ENCODE data around the gene TMF1. TPM values are rescaled to one million over a fixed set of nuclear protein-coding genes. Genes with fewer than 3 reads are reported as not detected.
A peak's percentile ranks its signal among the peaks of the same experiment; 100 is the strongest.

TMF1 gene
- total and polyA plus RNA-seq, 2 donors (not counting 1 experiment from before 2014, with no cell fraction given), result 27.5 to 51.5 TPM

DNA sequence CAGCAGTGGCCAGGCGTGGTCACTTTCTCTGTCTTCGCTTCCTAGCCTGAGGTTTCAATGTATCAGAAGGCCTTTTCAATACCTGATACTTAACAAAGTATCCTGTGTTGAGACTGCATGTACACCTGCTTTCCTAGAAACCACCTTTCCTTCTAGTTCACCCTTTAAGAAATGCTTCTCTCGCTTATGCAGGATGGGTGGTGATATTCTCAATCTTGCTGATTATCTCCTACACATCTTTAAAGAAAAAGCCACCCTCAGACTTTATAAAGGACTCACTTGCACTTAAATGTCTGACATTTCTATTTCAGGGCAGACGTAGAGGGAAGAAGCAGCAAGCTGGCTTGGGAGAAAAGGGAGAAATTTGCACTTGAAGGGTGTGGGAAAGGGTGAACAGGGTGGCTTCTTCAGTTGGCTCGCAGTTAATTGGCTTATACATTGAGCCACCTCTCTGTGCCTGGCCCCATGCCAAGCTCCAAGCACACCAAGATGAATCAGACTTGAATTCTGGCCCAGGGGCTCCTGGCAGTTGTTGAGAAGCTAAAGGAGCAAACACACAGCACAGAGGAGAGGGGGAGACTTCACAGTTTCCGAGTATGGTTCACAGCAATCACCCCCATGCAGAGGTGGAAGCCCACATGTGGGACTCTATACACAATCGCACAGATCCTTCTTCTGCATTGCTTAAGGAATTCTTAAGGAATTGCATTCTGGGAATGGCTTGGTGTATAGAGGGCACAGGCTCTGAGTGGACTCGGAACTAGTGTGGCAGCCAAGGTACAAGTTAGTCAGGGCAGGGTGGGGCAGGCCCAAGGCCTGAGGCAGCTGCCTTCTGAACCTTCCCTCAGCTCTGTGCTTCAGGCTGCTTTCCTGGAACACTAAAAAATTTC is 33.9 kb upstream of the TMF1 start:
- peak overlapping the region; percentile 15 for H2AFZ ChIP-seq (ENCODE audit: low read length)
- peak; percentile 95 to 98 for DNase-seq (ENCODE audit: low read depth in 2 of 2)
- H3K9me3 ChIP-seq (ENCODE audit: control insufficient read depth, insufficient read depth, low read depth, low read length), result no peaks in the 10 kb centered on the region
- no peaks in the 10 kb centered on the region for H3K27me3 ChIP-seq (ENCODE audit: control insufficient read depth, insufficient read depth, low read length)
- H3K4me2 ChIP-seq (ENCODE audit: extremely low read depth, insufficient read depth, low read length), result peak overlapping the region; percentile 97
- H3K27ac ChIP-seq (ENCODE audit: insufficient read depth, low read length), result peak overlapping the region; percentile 81
- no peak for TF ChIP-seq EZH2 (IDR thresholded peaks at IDR 0.05; ENCODE audit: low read length, missing control alignments)
- TF ChIP-seq, protein P1, sequence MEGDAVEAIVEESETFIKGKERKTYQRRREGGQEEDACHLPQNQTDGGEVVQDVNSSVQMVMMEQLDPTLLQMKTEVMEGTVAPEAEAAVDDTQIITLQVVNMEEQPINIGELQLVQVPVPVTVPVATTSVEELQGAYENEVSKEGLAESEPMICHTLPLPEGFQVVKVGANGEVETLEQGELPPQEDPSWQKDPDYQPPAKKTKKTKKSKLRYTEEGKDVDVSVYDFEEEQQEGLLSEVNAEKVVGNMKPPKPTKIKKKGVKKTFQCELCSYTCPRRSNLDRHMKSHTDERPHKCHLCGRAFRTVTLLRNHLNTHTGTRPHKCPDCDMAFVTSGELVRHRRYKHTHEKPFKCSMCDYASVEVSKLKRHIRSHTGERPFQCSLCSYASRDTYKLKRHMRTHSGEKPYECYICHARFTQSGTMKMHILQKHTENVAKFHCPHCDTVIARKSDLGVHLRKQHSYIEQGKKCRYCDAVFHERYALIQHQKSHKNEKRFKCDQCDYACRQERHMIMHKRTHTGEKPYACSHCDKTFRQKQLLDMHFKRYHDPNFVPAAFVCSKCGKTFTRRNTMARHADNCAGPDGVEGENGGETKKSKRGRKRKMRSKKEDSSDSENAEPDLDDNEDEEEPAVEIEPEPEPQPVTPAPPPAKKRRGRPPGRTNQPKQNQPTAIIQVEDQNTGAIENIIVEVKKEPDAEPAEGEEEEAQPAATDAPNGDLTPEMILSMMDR (conservative IDR thresholded peaks at IDR 0.05 in 1 of 2, IDR thresholded peaks at IDR 0.05 in 1 of 2; ENCODE audit: low read depth in 1 of 2, low read length in 2 of 2), result no peak
- H3K4me1 ChIP-seq (ENCODE audit: control insufficient read depth, extremely low read depth, insufficient read depth, low read length), result peaks cover 44% of the 10 kb centered on the region
- H3K36me3 ChIP-seq (ENCODE audit: control insufficient read depth, insufficient read depth, low read length), result no peaks in the 10 kb centered on the region
- peaks cover 54% of the 10 kb centered on the region for H3K79me2 ChIP-seq (ENCODE audit: control insufficient read depth, insufficient read depth, low read length)
- H3K9ac ChIP-seq (ENCODE audit: insufficient read depth, low read length), result peak overlapping the region; percentile 75
- H3K4me3 ChIP-seq (replicated peaks in 1 of 4; ENCODE audit: control extremely low read depth in 1 of 4, insufficient read depth in 1 of 4, low read depth in 3 of 4, low read length in 4 of 4), result peak overlapping the region; percentile 81 to 89 (median 84)
- H4K20me1 ChIP-seq (ENCODE audit: control insufficient read depth, extremely low read depth, insufficient read depth, low read length), result no peaks in the 10 kb centered on the region

- H2AFZ ChIP-seq (ENCODE audit: low read length), result peak overlapping the region; percentile 15
- no peaks in the 10 kb centered on the region for H3K36me3 ChIP-seq (ENCODE audit: control insufficient read depth, insufficient read depth, low read length)
- H3K9me3 ChIP-seq (ENCODE audit: control insufficient read depth, insufficient read depth, low read depth, low read length), result no peaks in the 10 kb centered on the region
- H3K79me2 ChIP-seq (ENCODE audit: control insufficient read depth, insufficient read depth, low read length), result peaks cover 46% of the 10 kb centered on the region
- H3K27me3 ChIP-seq (ENCODE audit: control insufficient read depth, insufficient read depth, low read length), result no peaks in the 10 kb centered on the region
- TF ChIP-seq EZH2 (IDR thresholded peaks at IDR 0.05; ENCODE audit: low read length, missing control alignments), result no peak
- TF ChIP-seq, protein P1 (conservative IDR thresholded peaks at IDR 0.05 in 1 of 2, IDR thresholded peaks at IDR 0.05 in 1 of 2; ENCODE audit: low read depth in 1 of 2, low read length in 2 of 2), result no peak
- H3K9ac ChIP-seq (ENCODE audit: insufficient read depth, low read length), result peak overlapping the region; percentile 75
- H3K4me3 ChIP-seq (replicated peaks in 1 of 4; ENCODE audit: control extremely low read depth in 1 of 4, insufficient read depth in 1 of 4, low read depth in 3 of 4, low read length in 4 of 4), result peak overlapping the region; percentile 81 to 89 (median 84)
- no peaks in the 10 kb centered on the region for H4K20me1 ChIP-seq (ENCODE audit: control insufficient read depth, extremely low read depth, insufficient read depth, low read length)
- peak overlapping the region; percentile 97 for H3K4me2 ChIP-seq (ENCODE audit: extremely low read depth, insufficient read depth, low read length)
- peaks cover 46% of the 10 kb centered on the region for H3K4me1 ChIP-seq (ENCODE audit: control insufficient read depth, extremely low read depth, insufficient read depth, low read length)
- peak; percentile 9 to 54 for DNase-seq (ENCODE audit: low read depth in 2 of 2)
- peak overlapping the region; percentile 88 for H3K27ac ChIP-seq (ENCODE audit: insufficient read depth, low read length)
Observed at GRCh38 chr3:69085168-69085832, 33.2 kb upstream of the TMF1 start.
